Astrocyte of the cerebellum (primary cell): ENCODE data around the gene TGFBI.

Source experiments
- DNase-seq: peaks from one replicate; pipeline ENCODE4 v3.0.0-alpha.2; 2011; ENCODE audit warnings: low read depth
- H3K4me3 ChIP-seq: 2 replicates; pipeline ENCODE4 v1.5.1; 2011; ENCODE audit warnings: mild to moderate bottlenecking, low read depth, low read length, moderate library complexity
- in situ Hi-C: cut with HindIII; loops from 2 replicates; pipeline ENCODE4 v1.10.0; 2017; ENCODE audit warnings: low sequenced_read_pairs
- TF ChIP-seq, protein P1 (sequence below): IDR thresholded peaks from 2 replicates; pipeline ENCODE4 v1.5.1; 2012; ENCODE audit warnings: low read length, low read depth, moderate library complexity, mild to moderate bottlenecking; ENCODE audit errors: missing control alignments

TGFBI gene

GRCh38 chr5:136108766-136109165 lies 80.0 kb downstream of the TGFBI start:
- TF ChIP-seq, protein P1, sequence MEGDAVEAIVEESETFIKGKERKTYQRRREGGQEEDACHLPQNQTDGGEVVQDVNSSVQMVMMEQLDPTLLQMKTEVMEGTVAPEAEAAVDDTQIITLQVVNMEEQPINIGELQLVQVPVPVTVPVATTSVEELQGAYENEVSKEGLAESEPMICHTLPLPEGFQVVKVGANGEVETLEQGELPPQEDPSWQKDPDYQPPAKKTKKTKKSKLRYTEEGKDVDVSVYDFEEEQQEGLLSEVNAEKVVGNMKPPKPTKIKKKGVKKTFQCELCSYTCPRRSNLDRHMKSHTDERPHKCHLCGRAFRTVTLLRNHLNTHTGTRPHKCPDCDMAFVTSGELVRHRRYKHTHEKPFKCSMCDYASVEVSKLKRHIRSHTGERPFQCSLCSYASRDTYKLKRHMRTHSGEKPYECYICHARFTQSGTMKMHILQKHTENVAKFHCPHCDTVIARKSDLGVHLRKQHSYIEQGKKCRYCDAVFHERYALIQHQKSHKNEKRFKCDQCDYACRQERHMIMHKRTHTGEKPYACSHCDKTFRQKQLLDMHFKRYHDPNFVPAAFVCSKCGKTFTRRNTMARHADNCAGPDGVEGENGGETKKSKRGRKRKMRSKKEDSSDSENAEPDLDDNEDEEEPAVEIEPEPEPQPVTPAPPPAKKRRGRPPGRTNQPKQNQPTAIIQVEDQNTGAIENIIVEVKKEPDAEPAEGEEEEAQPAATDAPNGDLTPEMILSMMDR: no peak
- in situ Hi-C loops: no loop called here
- no peak overlapping the region for H3K4me3 ChIP-seq
- DNase-seq: no peak

DNA sequence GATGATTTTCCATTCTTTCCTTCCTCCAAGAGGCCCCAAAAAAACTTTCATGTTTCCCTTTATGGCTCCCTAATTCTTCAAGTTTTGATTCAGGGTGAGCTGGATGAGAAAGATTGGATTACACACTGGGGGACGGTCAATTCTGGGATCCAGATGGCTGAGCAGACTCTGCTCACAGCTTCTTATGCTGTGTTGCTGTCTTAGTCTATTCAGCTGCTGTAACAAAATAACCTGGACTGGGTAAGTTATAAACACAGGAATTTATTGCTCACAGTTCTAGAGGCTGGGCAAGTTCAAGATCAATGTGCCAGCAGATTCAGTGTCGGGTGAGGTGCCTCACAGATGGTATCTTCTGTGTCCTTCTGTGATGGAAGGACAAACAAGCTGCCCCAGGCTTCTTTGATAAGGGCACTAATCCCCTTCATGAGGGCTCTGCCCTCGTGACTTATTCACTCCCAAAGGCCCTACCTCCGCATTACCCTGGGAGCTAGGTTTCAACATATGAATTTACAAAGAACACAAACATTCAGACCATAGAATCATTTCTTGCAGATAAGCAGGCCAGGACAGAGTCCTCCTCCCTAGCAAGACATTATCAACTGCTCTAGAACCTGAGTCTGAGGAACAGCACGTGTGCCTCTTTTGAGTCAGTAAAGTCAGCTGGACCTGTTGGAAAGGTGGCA lies 80.8 kb downstream of the TGFBI start:
- no peak for DNase-seq
- TF ChIP-seq, protein P1: no peak
- no peak overlapping the region for H3K4me3 ChIP-seq
- in situ Hi-C loops: no loop called here
